Smooth muscle cell (in vitro differentiated cells): Measurements from ENCODE around the gene CDH12. TPM values are rescaled to one million over a fixed set of nuclear protein-coding genes. Genes with fewer than 3 reads are reported as not detected.

Experiments used
- DNase-seq: peaks from one replicate; lab custom pipeline; 2025; ENCODE audit not compliant: unreplicated experiment; lab: John Stamatoyannopoulos, UW
- H2AFZ ChIP-seq: fragments of 200-600 bp; sonication (generic); 2 replicates; pipeline ENCODE4 v1.6.0; 2016; ENCODE audit warnings: antibody characterized with exemption, low read depth, mild to moderate bottlenecking
- H3F3A ChIP-seq: fragments of 200-600 bp; sonication (generic); 2 replicates; pipeline ENCODE4 v1.6.0; 2017; ENCODE audit warnings: antibody characterized with exemption, low read depth
- H3K27ac ChIP-seq: fragments of 200-600 bp; sonication (generic); 2 replicates; pipeline ENCODE4 v1.5.1; 2016; ENCODE audit warnings: low read depth, mild to moderate bottlenecking
- H3K27me3 ChIP-seq: fragments of 200-600 bp; sonication (generic); 2 replicates; pipeline ENCODE4 v1.6.1; 2016; ENCODE audit warnings: low read depth, mild to moderate bottlenecking
- H3K36me3 ChIP-seq: fragments of 200-600 bp; sonication (generic); 2 replicates; pipeline ENCODE4 v1.5.1; 2016; ENCODE audit warnings: low read depth
- H3K4me1 ChIP-seq: fragments of 200-600 bp; sonication (generic); 2 replicates; pipeline ENCODE4 v1.5.1; 2016; ENCODE audit warnings: low read depth
- H3K4me2 ChIP-seq: fragments of 200-600 bp; sonication (generic); 2 replicates; pipeline ENCODE4 v1.6.0; 2016; ENCODE audit warnings: mild to moderate bottlenecking
- H3K4me3 ChIP-seq: fragments of 200-600 bp; sonication (generic); 2 replicates; pipeline ENCODE4 v1.5.1; 2016; ENCODE audit warnings: mild to moderate bottlenecking
- H3K79me2 ChIP-seq: fragments of 200-600 bp; sonication (generic); 2 replicates; pipeline ENCODE4 v1.6.0; 2016; ENCODE audit warnings: low read depth, mild to moderate bottlenecking
- H3K9ac ChIP-seq: fragments of 200-600 bp; sonication (generic); 2 replicates; pipeline ENCODE4 v1.6.0; 2016; ENCODE audit warnings: low read depth
- H3K9me3 ChIP-seq: fragments of 200-600 bp; sonication (generic); replicated peaks from 2 replicates; pipeline ENCODE4 v1.5.1; 2016; ENCODE audit warnings: low read depth
- H4K20me1 ChIP-seq: fragments of 200-600 bp; sonication (generic); 2 replicates; pipeline ENCODE4 v1.6.0; 2016; ENCODE audit warnings: low read depth
- WGBS: methylation state at CpG from one replicate; pipeline ENCODE4 v1.1.7; 2016; ENCODE audit warnings: low lambda C conversion rate; 5-methylcytosine and 5-hydroxymethylcytosine counted together
- polyA plus RNA-seq: library from polyadenylated mRNA; unstranded; fragments of >200 nt; fragmentation: Nextera tagmentation; extraction: Ambion mirVana; gene quantifications from 2 replicates; pipeline ENCODE4 v1.2.1, GENCODE V29; 2016
- total RNA-seq: library from RNA; depleted of rRNA; stranded (reverse); fragments of >200 nt; gene quantifications from 2 replicates; pipeline ENCODE4 v1.2.3, GENCODE V29; 2014
- TF ChIP-seq, protein P1 (sequence below): fragments of 200-600 bp; sonication (generic); IDR thresholded peaks from 2 replicates; pipeline ENCODE4 v1.5.1; 2017; ENCODE audit warnings: borderline replicate concordance, mild to moderate bottlenecking, antibody characterized with exemption; ENCODE audit not compliant: insufficient read depth, poor library complexity, severe bottlenecking

The CDH12 gene
- total and polyA plus RNA-seq, 2 experiments from 2014 or later, result not detected

DNA sequence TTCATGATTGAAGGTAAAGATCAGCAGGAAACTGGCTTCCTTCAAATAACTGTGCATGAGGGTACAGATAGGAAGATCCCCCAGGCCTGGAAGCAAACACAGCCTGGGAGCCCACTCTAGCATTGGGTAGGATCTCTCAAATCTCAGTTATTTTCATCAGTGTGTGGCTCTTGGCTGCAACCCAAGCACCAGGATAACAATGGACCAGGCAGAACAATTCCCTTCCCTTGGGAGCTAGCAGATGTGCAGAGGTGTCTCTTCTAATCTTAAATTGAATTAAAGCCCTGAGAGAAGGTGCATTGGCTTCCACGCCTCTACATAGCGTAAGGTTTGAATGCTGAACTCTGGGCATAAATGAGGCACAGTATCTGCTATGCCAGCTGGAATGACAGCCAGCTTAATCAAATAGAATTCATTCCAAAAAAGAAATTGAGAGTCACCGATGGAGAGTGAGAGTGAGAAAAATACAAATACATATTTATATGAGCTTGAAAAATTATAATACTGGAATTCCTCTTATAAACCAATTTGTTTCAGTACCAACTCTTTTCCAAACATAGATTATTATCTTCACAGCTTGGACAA, 957.3 kb downstream of the CDH12 start:
- 32% methylated on average over 3 of the region's 3 CpGs for WGBS
- no peaks in the 10 kb centered on the region for H3K36me3 ChIP-seq
- H3K9me3 ChIP-seq, result no peaks in the 10 kb centered on the region
- H3K4me2 ChIP-seq, result no peak overlapping the region
- no peak overlapping the region for H2AFZ ChIP-seq
- no peaks in the 10 kb centered on the region for H3K4me1 ChIP-seq
- H3K79me2 ChIP-seq, result no peaks in the 10 kb centered on the region
- no peak overlapping the region for H3K9ac ChIP-seq
- H3K4me3 ChIP-seq, result no peak overlapping the region
- H3K27ac ChIP-seq, result no peak overlapping the region
- H3K27me3 ChIP-seq, result no peaks in the 10 kb centered on the region
- no peaks in the 10 kb centered on the region for H4K20me1 ChIP-seq
- no peak for DNase-seq
- TF ChIP-seq, protein P1, sequence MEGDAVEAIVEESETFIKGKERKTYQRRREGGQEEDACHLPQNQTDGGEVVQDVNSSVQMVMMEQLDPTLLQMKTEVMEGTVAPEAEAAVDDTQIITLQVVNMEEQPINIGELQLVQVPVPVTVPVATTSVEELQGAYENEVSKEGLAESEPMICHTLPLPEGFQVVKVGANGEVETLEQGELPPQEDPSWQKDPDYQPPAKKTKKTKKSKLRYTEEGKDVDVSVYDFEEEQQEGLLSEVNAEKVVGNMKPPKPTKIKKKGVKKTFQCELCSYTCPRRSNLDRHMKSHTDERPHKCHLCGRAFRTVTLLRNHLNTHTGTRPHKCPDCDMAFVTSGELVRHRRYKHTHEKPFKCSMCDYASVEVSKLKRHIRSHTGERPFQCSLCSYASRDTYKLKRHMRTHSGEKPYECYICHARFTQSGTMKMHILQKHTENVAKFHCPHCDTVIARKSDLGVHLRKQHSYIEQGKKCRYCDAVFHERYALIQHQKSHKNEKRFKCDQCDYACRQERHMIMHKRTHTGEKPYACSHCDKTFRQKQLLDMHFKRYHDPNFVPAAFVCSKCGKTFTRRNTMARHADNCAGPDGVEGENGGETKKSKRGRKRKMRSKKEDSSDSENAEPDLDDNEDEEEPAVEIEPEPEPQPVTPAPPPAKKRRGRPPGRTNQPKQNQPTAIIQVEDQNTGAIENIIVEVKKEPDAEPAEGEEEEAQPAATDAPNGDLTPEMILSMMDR, result no peak
- H3F3A ChIP-seq, result no peaks in the 10 kb centered on the region

DNA sequence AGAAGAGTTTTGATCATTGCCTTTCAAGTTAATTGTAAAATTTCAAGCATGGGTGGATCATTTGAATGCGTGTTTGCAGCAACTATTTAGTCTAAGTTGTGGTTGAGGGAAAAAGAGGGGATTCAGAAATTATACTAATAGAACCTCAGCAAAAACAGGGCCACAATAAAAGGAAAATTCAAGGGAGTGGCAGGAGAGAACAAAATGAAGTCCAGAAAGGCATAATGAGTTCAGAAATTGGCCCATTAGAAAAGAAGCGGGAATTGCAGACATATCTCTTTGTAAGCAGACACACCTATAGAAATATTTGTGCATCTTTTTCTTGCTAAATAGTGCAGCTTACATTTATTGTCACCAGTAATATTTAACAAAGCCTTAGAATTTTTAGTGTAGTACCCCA, 960.0 kb downstream of the CDH12 start:
- no peak overlapping the region for H3K4me3 ChIP-seq
- H2AFZ ChIP-seq, result no peak overlapping the region
- H3K27me3 ChIP-seq, result no peaks in the 10 kb centered on the region
- H3K4me2 ChIP-seq, result no peak overlapping the region
- H4K20me1 ChIP-seq, result no peaks in the 10 kb centered on the region
- no peaks in the 10 kb centered on the region for H3F3A ChIP-seq
- no peaks in the 10 kb centered on the region for H3K36me3 ChIP-seq
- no peak overlapping the region for H3K27ac ChIP-seq
- TF ChIP-seq, protein P1, result no peak
- DNase-seq, result no peak
- no peaks in the 10 kb centered on the region for H3K79me2 ChIP-seq
- 78% methylated on average over 2 of the region's 2 CpGs for WGBS
- no peaks in the 10 kb centered on the region for H3K4me1 ChIP-seq
- no peaks in the 10 kb centered on the region for H3K9me3 ChIP-seq
- no peak overlapping the region for H3K9ac ChIP-seq

DNA sequence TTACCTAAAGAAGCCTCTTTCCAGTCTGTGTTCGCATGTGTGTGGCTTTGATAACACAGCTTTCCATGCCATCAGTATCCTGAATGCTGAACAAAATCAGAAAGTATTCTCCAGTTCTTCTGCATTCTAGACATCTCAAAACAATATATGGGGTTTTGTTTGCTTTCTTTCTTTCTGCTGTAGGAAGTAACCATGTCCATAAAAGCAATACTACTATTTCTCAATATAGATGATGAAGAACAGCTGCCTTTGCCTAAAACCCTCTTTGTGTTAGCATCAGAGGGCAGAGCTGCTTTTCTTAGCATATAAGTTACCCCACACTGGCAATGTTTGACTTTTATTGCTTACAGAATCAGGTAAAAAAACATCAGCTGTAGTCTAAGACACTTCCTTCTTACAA, 963.6 kb downstream of the CDH12 start:
- WGBS, result 73% methylated on average over 1 of the region's 1 CpG
- Histone ChIP-seq H2AFZ (peak overlapping the region; percentile 69), H3F3A (no peaks in the 10 kb centered on the region), H3K9ac (no peak overlapping the region), H3K79me2 (no peaks in the 10 kb centered on the region), H3K27ac (no peak overlapping the region), H3K4me1 (no peaks in the 10 kb centered on the region), H4K20me1 (no peaks in the 10 kb centered on the region), H3K4me3 (no peak overlapping the region), H3K27me3 (no peaks in the 10 kb centered on the region), H3K36me3 (no peaks in the 10 kb centered on the region), H3K4me2 (peak overlapping the region; percentile 55), H3K9me3 (no peaks in the 10 kb centered on the region)
- TF ChIP-seq, protein P1, result no peak
- no peak for DNase-seq

- Histone ChIP-seq H4K20me1 (no peaks in the 10 kb centered on the region), H3F3A (no peaks in the 10 kb centered on the region), H3K4me2 (no peak overlapping the region), H3K27me3 (no peaks in the 10 kb centered on the region), H3K79me2 (no peaks in the 10 kb centered on the region), H3K36me3 (no peaks in the 10 kb centered on the region), H3K27ac (no peak overlapping the region), H2AFZ (no peak overlapping the region), H3K9ac (no peak overlapping the region), H3K9me3 (no peaks in the 10 kb centered on the region), H3K4me3 (no peak overlapping the region), H3K4me1 (no peaks in the 10 kb centered on the region)
- WGBS, result 93% methylated on average over 17 of the region's 17 CpGs
- TF ChIP-seq, protein P1, result no peak
- DNase-seq, result no peak
Measured at GRCh38 chr5:21882074-21882745, 970.9 kb downstream of the CDH12 start.
